Measurements from ENCODE around the gene HACL1. TPM values are rescaled to one million over a fixed set of nuclear protein-coding genes. Genes with fewer than 3 reads are reported as not detected.

The HACL1 gene
- total and polyA plus RNA-seq, 10 of the 15 experiments (the other 5 are each of a cell fraction or from before 2014, with no cell fraction given), result 19.4 to 48.7 (median 30.1) TPM

DNA sequence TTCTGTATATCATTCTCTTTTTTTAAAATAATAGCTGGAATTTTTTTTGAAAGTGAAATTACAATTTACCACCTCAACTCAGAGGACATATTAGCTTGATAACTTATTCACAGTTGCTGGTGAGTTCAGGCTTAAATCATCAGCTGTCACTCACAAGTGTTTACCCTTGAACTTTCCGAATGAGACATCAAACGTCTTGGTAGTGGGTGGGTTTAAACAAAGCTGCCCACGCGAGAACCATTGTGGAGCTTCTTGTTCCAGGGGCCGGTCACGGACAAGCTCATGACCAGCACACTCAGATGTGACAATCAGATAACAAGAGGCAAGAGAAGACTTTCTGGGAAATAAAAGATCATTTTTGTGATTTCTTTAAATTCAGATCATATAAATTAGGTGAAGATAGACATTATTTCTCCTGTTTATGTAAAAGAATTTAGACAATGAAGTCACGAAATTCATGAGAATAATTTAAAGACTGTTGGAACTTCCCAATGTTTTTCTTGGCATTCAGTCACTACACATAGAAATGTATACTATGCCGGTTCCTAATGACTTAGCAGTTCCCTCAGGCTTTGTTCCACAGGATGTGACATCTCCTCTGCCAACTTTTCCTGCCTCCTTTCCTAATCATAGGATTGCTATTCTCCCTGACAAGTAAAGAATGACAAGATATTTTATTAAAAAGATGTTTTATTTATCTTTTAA is 29.4 kb upstream of the HACL1 start (continued):
- TF ChIP-seq KDM1A (IDR thresholded peaks at IDR 0.05; ENCODE audit: borderline replicate concordance) (no peak), RFX5 (IDR thresholded peaks at IDR 0.05; ENCODE audit: low read depth, low read length) (no peak), PML (IDR thresholded peaks at IDR 0.05; ENCODE audit: low read length) (no peak), SMARCA5 (IDR thresholded peaks at IDR 0.05) (no peak), TARDBP (IDR thresholded peaks at IDR 0.05; ENCODE audit: borderline replicate concordance) (no peak), SPI1 (IDR thresholded peaks at IDR 0.05; ENCODE audit: borderline replicate concordance, insufficient read depth, low read depth, low read length) (no peak), ZZZ3 (IDR thresholded peaks at IDR 0.05; ENCODE audit: control insufficient read depth, insufficient read length, low read depth) (no peak), ZNF384 (IDR thresholded peaks at IDR 0.05; ENCODE audit: borderline replicate concordance, low read depth, low read length) (no peak), ASH2L (IDR thresholded peaks at IDR 0.05; ENCODE audit: borderline replicate concordance, low read depth) (no peak), JUNB (IDR thresholded peaks at IDR 0.05) (peak; percentile 54), CTCF (IDR thresholded peaks at IDR 0.05 in 2 of 3, conservative IDR thresholded peaks at IDR 0.05 in 1 of 3; ENCODE audit: control insufficient read depth in 2 of 3, extremely low read depth in 1 of 3, insufficient read depth in 1 of 3, low read depth in 3 of 3, low read length in 3 of 3) (no peak), E4F1 (IDR thresholded peaks at IDR 0.05; ENCODE audit: borderline replicate concordance, partially characterized antibody) (no peak)
- TF ChIP-seq, protein P1, sequence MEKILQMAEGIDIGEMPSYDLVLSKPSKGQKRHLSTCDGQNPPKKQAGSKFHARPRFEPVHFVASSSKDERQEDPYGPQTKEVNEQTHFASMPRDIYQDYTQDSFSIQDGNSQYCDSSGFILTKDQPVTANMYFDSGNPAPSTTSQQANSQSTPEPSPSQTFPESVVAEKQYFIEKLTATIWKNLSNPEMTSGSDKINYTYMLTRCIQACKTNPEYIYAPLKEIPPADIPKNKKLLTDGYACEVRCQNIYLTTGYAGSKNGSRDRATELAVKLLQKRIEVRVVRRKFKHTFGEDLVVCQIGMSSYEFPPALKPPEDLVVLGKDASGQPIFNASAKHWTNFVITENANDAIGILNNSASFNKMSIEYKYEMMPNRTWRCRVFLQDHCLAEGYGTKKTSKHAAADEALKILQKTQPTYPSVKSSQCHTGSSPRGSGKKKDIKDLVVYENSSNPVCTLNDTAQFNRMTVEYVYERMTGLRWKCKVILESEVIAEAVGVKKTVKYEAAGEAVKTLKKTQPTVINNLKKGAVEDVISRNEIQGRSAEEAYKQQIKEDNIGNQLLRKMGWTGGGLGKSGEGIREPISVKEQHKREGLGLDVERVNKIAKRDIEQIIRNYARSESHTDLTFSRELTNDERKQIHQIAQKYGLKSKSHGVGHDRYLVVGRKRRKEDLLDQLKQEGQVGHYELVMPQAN (conservative IDR thresholded peaks at IDR 0.05), result no peak
- TF ChIP-seq, protein P2, sequence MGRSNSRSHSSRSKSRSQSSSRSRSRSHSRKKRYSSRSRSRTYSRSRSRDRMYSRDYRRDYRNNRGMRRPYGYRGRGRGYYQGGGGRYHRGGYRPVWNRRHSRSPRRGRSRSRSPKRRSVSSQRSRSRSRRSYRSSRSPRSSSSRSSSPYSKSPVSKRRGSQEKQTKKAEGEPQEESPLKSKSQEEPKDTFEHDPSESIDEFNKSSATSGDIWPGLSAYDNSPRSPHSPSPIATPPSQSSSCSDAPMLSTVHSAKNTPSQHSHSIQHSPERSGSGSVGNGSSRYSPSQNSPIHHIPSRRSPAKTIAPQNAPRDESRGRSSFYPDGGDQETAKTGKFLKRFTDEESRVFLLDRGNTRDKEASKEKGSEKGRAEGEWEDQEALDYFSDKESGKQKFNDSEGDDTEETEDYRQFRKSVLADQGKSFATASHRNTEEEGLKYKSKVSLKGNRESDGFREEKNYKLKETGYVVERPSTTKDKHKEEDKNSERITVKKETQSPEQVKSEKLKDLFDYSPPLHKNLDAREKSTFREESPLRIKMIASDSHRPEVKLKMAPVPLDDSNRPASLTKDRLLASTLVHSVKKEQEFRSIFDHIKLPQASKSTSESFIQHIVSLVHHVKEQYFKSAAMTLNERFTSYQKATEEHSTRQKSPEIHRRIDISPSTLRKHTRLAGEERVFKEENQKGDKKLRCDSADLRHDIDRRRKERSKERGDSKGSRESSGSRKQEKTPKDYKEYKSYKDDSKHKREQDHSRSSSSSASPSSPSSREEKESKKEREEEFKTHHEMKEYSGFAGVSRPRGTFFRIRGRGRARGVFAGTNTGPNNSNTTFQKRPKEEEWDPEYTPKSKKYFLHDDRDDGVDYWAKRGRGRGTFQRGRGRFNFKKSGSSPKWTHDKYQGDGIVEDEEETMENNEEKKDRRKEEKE (IDR thresholded peaks at IDR 0.05), result no peak
- TF ChIP-seq, protein P3, sequence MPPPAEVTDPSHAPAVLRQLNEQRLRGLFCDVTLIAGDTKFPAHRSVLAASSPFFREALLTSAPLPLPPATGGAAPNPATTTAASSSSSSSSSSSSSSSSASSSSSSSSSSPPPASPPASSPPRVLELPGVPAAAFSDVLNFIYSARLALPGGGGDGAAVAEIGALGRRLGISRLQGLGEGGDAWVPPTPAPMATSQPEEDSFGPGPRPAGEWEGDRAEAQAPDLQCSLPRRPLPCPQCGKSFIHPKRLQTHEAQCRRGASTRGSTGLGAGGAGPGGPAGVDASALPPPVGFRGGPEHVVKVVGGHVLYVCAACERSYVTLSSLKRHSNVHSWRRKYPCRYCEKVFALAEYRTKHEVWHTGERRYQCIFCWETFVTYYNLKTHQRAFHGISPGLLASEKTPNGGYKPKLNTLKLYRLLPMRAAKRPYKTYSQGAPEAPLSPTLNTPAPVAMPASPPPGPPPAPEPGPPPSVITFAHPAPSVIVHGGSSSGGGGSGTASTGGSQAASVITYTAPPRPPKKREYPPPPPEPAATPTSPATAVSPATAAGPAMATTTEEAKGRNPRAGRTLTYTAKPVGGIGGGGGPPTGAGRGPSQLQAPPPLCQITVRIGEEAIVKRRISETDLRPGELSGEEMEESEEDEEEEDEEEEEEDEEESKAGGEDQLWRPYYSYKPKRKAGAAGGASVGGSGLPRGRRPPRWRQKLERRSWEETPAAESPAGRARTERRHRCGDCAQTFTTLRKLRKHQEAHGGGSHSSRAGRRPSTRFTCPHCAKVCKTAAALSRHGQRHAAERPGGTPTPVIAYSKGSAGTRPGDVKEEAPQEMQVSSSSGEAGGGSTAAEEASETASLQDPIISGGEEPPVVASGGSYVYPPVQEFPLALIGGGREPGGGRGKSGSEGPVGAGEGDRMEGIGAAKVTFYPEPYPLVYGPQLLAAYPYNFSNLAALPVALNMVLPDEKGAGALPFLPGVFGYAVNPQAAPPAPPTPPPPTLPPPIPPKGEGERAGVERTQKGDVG (CRISPR knock-in tag; IDR thresholded peaks at IDR 0.05), result no peak

Data from GM12878 (cell line).